ENCODE results near the gene KDM1B. TPM values are rescaled to one million over a fixed set of nuclear protein-coding genes. Genes with fewer than 3 reads are reported as not detected.

The KDM1B gene
- total and polyA plus RNA-seq, 2 of the 8 experiments (the other 6 are each of a cell fraction or from before 2014, with no cell fraction given) = 3.7 to 7.5 TPM

GRCh38 chr6:18214003-18214402 lies 58.8 kb downstream of the KDM1B start (continued):
- no peak for TF ChIP-seq CTBP2 (IDR thresholded peaks at IDR 0.05; ENCODE audit: borderline replicate concordance, insufficient read depth, insufficient read length, low read length)
- TF ChIP-seq ASH2L (IDR thresholded peaks at IDR 0.05; ENCODE audit: low read length) = no peak
- TF ChIP-seq, protein P1, sequence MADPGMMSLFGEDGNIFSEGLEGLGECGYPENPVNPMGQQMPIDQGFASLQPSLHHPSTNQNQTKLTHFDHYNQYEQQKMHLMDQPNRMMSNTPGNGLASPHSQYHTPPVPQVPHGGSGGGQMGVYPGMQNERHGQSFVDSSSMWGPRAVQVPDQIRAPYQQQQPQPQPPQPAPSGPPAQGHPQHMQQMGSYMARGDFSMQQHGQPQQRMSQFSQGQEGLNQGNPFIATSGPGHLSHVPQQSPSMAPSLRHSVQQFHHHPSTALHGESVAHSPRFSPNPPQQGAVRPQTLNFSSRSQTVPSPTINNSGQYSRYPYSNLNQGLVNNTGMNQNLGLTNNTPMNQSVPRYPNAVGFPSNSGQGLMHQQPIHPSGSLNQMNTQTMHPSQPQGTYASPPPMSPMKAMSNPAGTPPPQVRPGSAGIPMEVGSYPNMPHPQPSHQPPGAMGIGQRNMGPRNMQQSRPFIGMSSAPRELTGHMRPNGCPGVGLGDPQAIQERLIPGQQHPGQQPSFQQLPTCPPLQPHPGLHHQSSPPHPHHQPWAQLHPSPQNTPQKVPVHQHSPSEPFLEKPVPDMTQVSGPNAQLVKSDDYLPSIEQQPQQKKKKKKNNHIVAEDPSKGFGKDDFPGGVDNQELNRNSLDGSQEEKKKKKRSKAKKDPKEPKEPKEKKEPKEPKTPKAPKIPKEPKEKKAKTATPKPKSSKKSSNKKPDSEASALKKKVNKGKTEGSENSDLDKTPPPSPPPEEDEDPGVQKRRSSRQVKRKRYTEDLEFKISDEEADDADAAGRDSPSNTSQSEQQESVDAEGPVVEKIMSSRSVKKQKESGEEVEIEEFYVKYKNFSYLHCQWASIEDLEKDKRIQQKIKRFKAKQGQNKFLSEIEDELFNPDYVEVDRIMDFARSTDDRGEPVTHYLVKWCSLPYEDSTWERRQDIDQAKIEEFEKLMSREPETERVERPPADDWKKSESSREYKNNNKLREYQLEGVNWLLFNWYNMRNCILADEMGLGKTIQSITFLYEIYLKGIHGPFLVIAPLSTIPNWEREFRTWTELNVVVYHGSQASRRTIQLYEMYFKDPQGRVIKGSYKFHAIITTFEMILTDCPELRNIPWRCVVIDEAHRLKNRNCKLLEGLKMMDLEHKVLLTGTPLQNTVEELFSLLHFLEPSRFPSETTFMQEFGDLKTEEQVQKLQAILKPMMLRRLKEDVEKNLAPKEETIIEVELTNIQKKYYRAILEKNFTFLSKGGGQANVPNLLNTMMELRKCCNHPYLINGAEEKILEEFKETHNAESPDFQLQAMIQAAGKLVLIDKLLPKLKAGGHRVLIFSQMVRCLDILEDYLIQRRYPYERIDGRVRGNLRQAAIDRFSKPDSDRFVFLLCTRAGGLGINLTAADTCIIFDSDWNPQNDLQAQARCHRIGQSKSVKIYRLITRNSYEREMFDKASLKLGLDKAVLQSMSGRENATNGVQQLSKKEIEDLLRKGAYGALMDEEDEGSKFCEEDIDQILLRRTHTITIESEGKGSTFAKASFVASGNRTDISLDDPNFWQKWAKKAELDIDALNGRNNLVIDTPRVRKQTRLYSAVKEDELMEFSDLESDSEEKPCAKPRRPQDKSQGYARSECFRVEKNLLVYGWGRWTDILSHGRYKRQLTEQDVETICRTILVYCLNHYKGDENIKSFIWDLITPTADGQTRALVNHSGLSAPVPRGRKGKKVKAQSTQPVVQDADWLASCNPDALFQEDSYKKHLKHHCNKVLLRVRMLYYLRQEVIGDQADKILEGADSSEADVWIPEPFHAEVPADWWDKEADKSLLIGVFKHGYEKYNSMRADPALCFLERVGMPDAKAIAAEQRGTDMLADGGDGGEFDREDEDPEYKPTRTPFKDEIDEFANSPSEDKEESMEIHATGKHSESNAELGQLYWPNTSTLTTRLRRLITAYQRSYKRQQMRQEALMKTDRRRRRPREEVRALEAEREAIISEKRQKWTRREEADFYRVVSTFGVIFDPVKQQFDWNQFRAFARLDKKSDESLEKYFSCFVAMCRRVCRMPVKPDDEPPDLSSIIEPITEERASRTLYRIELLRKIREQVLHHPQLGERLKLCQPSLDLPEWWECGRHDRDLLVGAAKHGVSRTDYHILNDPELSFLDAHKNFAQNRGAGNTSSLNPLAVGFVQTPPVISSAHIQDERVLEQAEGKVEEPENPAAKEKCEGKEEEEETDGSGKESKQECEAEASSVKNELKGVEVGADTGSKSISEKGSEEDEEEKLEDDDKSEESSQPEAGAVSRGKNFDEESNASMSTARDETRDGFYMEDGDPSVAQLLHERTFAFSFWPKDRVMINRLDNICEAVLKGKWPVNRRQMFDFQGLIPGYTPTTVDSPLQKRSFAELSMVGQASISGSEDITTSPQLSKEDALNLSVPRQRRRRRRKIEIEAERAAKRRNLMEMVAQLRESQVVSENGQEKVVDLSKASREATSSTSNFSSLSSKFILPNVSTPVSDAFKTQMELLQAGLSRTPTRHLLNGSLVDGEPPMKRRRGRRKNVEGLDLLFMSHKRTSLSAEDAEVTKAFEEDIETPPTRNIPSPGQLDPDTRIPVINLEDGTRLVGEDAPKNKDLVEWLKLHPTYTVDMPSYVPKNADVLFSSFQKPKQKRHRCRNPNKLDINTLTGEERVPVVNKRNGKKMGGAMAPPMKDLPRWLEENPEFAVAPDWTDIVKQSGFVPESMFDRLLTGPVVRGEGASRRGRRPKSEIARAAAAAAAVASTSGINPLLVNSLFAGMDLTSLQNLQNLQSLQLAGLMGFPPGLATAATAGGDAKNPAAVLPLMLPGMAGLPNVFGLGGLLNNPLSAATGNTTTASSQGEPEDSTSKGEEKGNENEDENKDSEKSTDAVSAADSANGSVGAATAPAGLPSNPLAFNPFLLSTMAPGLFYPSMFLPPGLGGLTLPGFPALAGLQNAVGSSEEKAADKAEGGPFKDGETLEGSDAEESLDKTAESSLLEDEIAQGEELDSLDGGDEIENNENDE (IDR thresholded peaks at IDR 0.05; ENCODE audit: insufficient replicate concordance, low read length) = no peak
- no peak for TF ChIP-seq KDM4A (IDR thresholded peaks at IDR 0.05; ENCODE audit: low read depth, low read length, severe bottlenecking)
- TF ChIP-seq TBP (IDR thresholded peaks at IDR 0.05; ENCODE audit: low read depth, low read length) = no peak
- no peak for TF ChIP-seq TCF12 (IDR thresholded peaks at IDR 0.05; ENCODE audit: low read depth, low read length)
